Sigmoid colon (tissue), 4 donors: ENCODE data around the gene SMTNL2.

Experiments used
- CTCF ChIP-seq, 4 experiments: fragments of 450-650 bp in 3 of 4; fragments of 200-600 bp in 1 of 4; IDR thresholded peaks; one replicate each; pipeline ENCODE4 v1.5.1; 2016 to 2019; ENCODE audit warnings: antibody characterized with exemption in 4 of 4, mild to moderate bottlenecking in 3 of 4, moderate library complexity in 2 of 4
- EP300 ChIP-seq, 4 donors: sonication (generic); formaldehyde crosslinking; IDR thresholded peaks; one replicate each; pipeline ENCODE4 v1.6.1; 2017; ENCODE audit warnings: antibody characterized with exemption in 4 of 4
- POLR2AphosphoS5 ChIP-seq, 4 donors: sonication (generic); formaldehyde crosslinking; IDR thresholded peaks; one replicate each; pipeline ENCODE4 v1.6.1; 2017; ENCODE audit warnings: antibody characterized with exemption in 4 of 4

GRCh38 chr17:4538236-4539002 is 45.9 kb upstream of the SMTNL2 start:
- no peak for TF ChIP-seq POLR2AphosphoS5 (IDR thresholded peaks at IDR 0.05)
- no peak for TF ChIP-seq CTCF (IDR thresholded peaks at IDR 0.05)
- TF ChIP-seq EP300 (IDR thresholded peaks at IDR 0.05) = no peak
